Endothelial cell of umbilical vein (primary cell): ENCODE measurements around the gene IZUMO4. TPM values are rescaled to one million over a fixed set of nuclear protein-coding genes. Genes with fewer than 3 reads are reported as not detected.

Experiments
- BruUV-seq: library from RNA; stranded (reverse); fragments of 400-500 nt; replicated peaks from 2 replicates; lab custom pipeline; 2021; lab: Mats Ljungman, UMichigan
- CTCF ChIA-PET: fragments of 300-600, 350-600 bp; sonication (Branson Sonifier 250); formaldehyde crosslinking; loops from one replicate; lab custom pipeline; 2021; ENCODE audit warnings: antibody characterized with exemption, inconsistent platforms; lab: Charles Lee
- POLR2A ChIA-PET: fragments of 300-600, 350-600 bp; sonication (Branson Sonifier 250); formaldehyde crosslinking; loops from one replicate; lab custom pipeline; 2021; ENCODE audit warnings: antibody characterized with exemption, inconsistent platforms; lab: Charles Lee
- DNase-seq: peaks from one replicate; pipeline ENCODE4 v3.0.0-alpha.2; 2011; ENCODE audit warnings: low read depth, low spot score
- FAIRE-seq: peaks from 2 replicates; lab custom pipeline; 2011; peaks lifted over from hg19 to GRCh38; lab: Jason Lieb, UNC
- H2AFZ ChIP-seq: 2 replicates; pipeline ENCODE4 v1.6.0; 2012; ENCODE audit warnings: low read depth, low read length, control low read depth, inconsistent platforms
- H3K27ac ChIP-seq: 2 replicates; pipeline ENCODE4 v1.5.1; 2011; ENCODE audit warnings: low read depth, mild to moderate bottlenecking, control low read depth, low read length, moderate library complexity; ENCODE audit not compliant: insufficient read depth
- H3K27me3 ChIP-seq, 2 experiments: 2 replicates each; pipeline versions ENCODE4 v1.6.0 to v1.6.1; 2011; ENCODE audit warnings: low read length in 2 of 2, mixed read lengths in 1 of 2; ENCODE audit not compliant: control insufficient read depth in 2 of 2, insufficient read depth in 2 of 2
- H3K36me3 ChIP-seq, 2 experiments: 2 replicates in 1 of 2; 3 replicates in 1 of 2; pipeline ENCODE4 v1.5.1; 2011; ENCODE audit warnings: low read length in 2 of 2, mild to moderate bottlenecking in 1 of 2, moderate library complexity in 1 of 2; ENCODE audit not compliant: control insufficient read depth in 2 of 2, insufficient read depth in 2 of 2; ENCODE audit errors: extremely low read depth in 1 of 2
- H3K4me1 ChIP-seq: 3 replicates; pipeline ENCODE4 v1.5.1; 2011; ENCODE audit warnings: mild to moderate bottlenecking, low read length; ENCODE audit not compliant: control insufficient read depth, insufficient read depth; ENCODE audit errors: extremely low read depth
- H3K4me2 ChIP-seq: 2 replicates; pipeline ENCODE4 v1.6.1; 2011; ENCODE audit warnings: low read length, control low read depth, mixed read lengths; ENCODE audit not compliant: insufficient read depth
- H3K4me3 ChIP-seq, 3 experiments: fragments of 200-600 bp in 1 of 3; sonication (generic), shearing (Covaris generic) in 1 of 3; replicated peaks in 1 of 3; 2 replicates each; pipeline ENCODE4 v1.5.1; 2011 to 2016; ENCODE audit warnings: control low read depth in 3 of 3, low read length in 3 of 3, mild to moderate bottlenecking in 2 of 3, inconsistent platforms in 1 of 3, low read depth in 1 of 3, moderate library complexity in 1 of 3; ENCODE audit not compliant: insufficient read depth in 1 of 3
- H3K79me2 ChIP-seq: 2 replicates; pipeline ENCODE4 v1.6.0; 2012; ENCODE audit warnings: low read length, inconsistent platforms; ENCODE audit not compliant: control insufficient read depth, insufficient read depth
- H3K9ac ChIP-seq: replicated peaks from 2 replicates; pipeline ENCODE3; 2011; ENCODE audit warnings: low read length, control low read depth; ENCODE audit not compliant: insufficient read depth; ENCODE audit errors: extremely low read depth
- H3K9me1 ChIP-seq: replicated peaks from 3 replicates; pipeline ENCODE4 v1.6.0; 2011; ENCODE audit warnings: mild to moderate bottlenecking, low read length; ENCODE audit not compliant: control insufficient read depth, insufficient read depth; ENCODE audit errors: extremely low read depth
- H3K9me3 ChIP-seq: replicated peaks from 2 replicates; pipeline ENCODE4 v1.5.1; 2012; ENCODE audit warnings: low read length, inconsistent platforms; ENCODE audit not compliant: control insufficient read depth, insufficient read depth
- H4K20me1 ChIP-seq: replicated peaks from 2 replicates; pipeline ENCODE3; 2011; ENCODE audit warnings: mild to moderate bottlenecking, low read length; ENCODE audit not compliant: control insufficient read depth, insufficient read depth; ENCODE audit errors: extremely low read depth
- EZH2 ChIP-seq: IDR thresholded peaks from 2 replicates; pipeline ENCODE4 v1.6.1; 2012; ENCODE audit warnings: borderline replicate concordance, low read depth, mild to moderate bottlenecking, moderate library complexity, low read length, inconsistent platforms; ENCODE audit not compliant: severe bottlenecking
- FOS ChIP-seq: IDR thresholded peaks from 2 replicates; pipeline ENCODE4 v1.6.1; 2011; ENCODE audit warnings: mild to moderate bottlenecking, low read length, moderate library complexity, borderline replicate concordance; ENCODE audit not compliant: insufficient read depth
- GATA2 ChIP-seq: IDR thresholded peaks from 2 replicates; pipeline ENCODE4 v1.7.0; 2011; ENCODE audit warnings: low read depth, mild to moderate bottlenecking, moderate library complexity, mixed read lengths, low read length; ENCODE audit not compliant: insufficient read length, insufficient read depth
- JUN ChIP-seq: IDR thresholded peaks from 2 replicates; pipeline ENCODE4 v1.6.1; 2011; ENCODE audit warnings: borderline replicate concordance, low read depth; ENCODE audit not compliant: insufficient read length, insufficient read depth
- MAX ChIP-seq: IDR thresholded peaks from 2 replicates; pipeline ENCODE4 v1.6.1; 2011; ENCODE audit not compliant: insufficient read depth, insufficient read length
- MYC ChIP-seq: IDR thresholded peaks from one replicate; pipeline ENCODE4 v1.6.1; 2011; ENCODE audit warnings: mild to moderate bottlenecking, low read depth, low read length
- POLR2A ChIP-seq: IDR thresholded peaks from 2 replicates; pipeline ENCODE4 v1.6.1; 2012; ENCODE audit warnings: low read depth, mild to moderate bottlenecking, control low read depth, low read length
- POLR2AphosphoS5 ChIP-seq: IDR thresholded peaks from 2 replicates; pipeline ENCODE4 v1.6.1; 2012; ENCODE audit warnings: low read depth, mild to moderate bottlenecking, control low read depth, low read length, moderate library complexity; ENCODE audit not compliant: insufficient read depth
- dilution Hi-C: fragments of 300-500 bp; cut with MboI; formaldehyde crosslinking; loops from one replicate; pipeline ENCODE4 v1.15.0; 2019; ENCODE audit warnings: low sequenced_read_pairs; ENCODE audit not compliant: extremely low pct_ligation_motif_present
- intact Hi-C: fragments of 100-400 bp; cut with micrococcal nuclease; formaldehyde crosslinking; loops from one replicate; pipeline ENCODE4 v1.10.0; 2022
- polyA plus RNA-seq, 4 experiments: library from polyadenylated mRNA; depleted of rRNA in 3 of 4; stranded (reverse) in 3 of 4; unstranded in 1 of 4; fragments of >200 nt; gene quantifications; 2 replicates each; pipeline versions ENCODE4 v1.2.1 to v1.2.3, GENCODE V29; 2011 to 2012; ENCODE audit warnings: missing spikeins in 1 of 4
- total RNA-seq: library from RNA; stranded (reverse); gene quantifications from 2 replicates; pipeline ENCODE4 v1.2.3, GENCODE V29; 2021
- TF ChIP-seq, protein P1 (sequence below), 2 donors: IDR thresholded peaks; 1 replicate in 1 of 2; 2 replicates in 1 of 2; pipeline ENCODE4 v1.5.1; 2011; ENCODE audit warnings: low read length in 2 of 2, mild to moderate bottlenecking in 2 of 2, moderate library complexity in 2 of 2, control low read depth in 1 of 2, inconsistent platforms in 1 of 2, low read depth in 1 of 2; ENCODE audit not compliant: insufficient read depth in 1 of 2; ENCODE audit errors: extremely low read depth in 1 of 2

IZUMO4 gene
- total and polyA plus RNA-seq, 2 donors (not counting 3 experiments of a cell fraction or from before 2014, with no cell fraction given): 1.1 to 2.0 TPM

DNA sequence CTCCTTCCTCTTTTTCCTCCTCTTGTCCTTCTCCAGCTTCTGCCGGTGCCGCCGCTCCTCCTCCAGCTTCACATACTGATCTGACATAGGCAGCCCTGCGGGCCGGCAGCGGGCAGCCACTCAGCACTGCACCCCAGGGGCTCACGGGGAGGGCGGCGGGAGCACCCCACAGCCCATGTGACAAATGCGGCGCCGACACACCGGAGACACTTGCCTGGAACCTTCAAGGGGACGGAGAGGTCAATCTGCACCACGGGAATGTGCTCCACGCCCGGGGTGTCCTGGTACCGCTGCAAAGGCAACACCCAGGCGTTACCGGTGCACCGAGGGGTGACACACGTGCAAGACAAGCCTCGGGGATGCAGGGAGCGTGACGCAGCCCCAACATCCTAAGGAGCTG lies 18.6 kb downstream of the IZUMO4 start:
- Histone ChIP-seq H2AFZ (no peak overlapping the region), H3K9me1 (no peaks in the 10 kb centered on the region), H3K9ac (no peak overlapping the region), H3K9me3 (no peaks in the 10 kb centered on the region), H3K4me3 (no peak overlapping the region), H3K4me1 (no peaks in the 10 kb centered on the region), H3K36me3 (peaks cover 28 to 85% of the 10 kb centered on the region in 2 experiments), H3K4me2 (no peak overlapping the region), H4K20me1 (no peaks in the 10 kb centered on the region), H3K27me3 (no peaks in the 10 kb centered on the region), H3K27ac (no peak overlapping the region), H3K79me2 (no peaks in the 10 kb centered on the region)
- dilution Hi-C loops: no loop called here
- DNase-seq: no peak
- CTCF ChIA-PET: interaction anchor here (0.9 kb wide), 1 partner anchor 9 kb away, joined by 3 read pairs; no protein-coding TSS in a partner anchor
- FAIRE-seq: no peak
- intact Hi-C loops: no loop called here
- no peak for TF ChIP-seq MAX
- TF ChIP-seq POLR2A: no peak
- TF ChIP-seq GATA2: no peak
- POLR2A ChIA-PET: no interaction called here
- no TSS peak for BruUV-seq

DNA sequence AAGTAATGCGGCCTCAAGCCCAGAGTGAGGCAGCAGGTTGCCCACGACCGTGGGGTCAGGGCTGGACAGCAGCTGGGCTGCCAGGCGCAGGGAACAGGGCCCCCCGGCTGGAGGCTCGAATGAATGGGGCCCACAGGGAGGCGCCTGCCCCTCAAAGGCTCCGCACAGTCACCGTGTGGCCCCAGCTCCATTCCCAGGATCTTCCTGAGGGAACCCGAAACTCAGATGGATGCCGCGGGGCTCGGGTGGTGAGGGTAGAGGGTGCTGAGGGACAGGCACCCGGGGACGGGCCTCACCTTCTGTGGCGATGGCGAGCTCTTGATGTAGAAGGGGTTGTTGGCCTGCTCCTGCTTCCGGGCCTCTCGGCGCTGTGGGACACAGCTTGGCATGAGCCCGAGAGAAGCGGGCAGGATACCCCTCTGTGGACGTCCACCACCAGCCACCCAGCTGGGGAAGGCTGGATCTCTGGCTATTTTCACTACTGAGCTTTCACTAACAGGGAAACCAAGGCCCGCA lies 19.3 kb downstream of the IZUMO4 start:
- Histone ChIP-seq H3K4me3 (no peak overlapping the region), H3K27me3 (no peaks in the 10 kb centered on the region), H3K27ac (no peak overlapping the region), H3K9ac (no peak overlapping the region), H3K36me3 (peaks cover 23 to 86% of the 10 kb centered on the region in 2 experiments), H2AFZ (no peak overlapping the region), H3K4me2 (no peak overlapping the region), H3K4me1 (no peaks in the 10 kb centered on the region), H3K9me3 (no peaks in the 10 kb centered on the region), H4K20me1 (no peaks in the 10 kb centered on the region), H3K79me2 (no peaks in the 10 kb centered on the region), H3K9me1 (no peaks in the 10 kb centered on the region)
- POLR2A ChIA-PET: no interaction called here
- FAIRE-seq: no peak
- TF ChIP-seq, protein P1, sequence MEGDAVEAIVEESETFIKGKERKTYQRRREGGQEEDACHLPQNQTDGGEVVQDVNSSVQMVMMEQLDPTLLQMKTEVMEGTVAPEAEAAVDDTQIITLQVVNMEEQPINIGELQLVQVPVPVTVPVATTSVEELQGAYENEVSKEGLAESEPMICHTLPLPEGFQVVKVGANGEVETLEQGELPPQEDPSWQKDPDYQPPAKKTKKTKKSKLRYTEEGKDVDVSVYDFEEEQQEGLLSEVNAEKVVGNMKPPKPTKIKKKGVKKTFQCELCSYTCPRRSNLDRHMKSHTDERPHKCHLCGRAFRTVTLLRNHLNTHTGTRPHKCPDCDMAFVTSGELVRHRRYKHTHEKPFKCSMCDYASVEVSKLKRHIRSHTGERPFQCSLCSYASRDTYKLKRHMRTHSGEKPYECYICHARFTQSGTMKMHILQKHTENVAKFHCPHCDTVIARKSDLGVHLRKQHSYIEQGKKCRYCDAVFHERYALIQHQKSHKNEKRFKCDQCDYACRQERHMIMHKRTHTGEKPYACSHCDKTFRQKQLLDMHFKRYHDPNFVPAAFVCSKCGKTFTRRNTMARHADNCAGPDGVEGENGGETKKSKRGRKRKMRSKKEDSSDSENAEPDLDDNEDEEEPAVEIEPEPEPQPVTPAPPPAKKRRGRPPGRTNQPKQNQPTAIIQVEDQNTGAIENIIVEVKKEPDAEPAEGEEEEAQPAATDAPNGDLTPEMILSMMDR (IDR thresholded peaks at IDR 0.05; ENCODE audit: extremely low read depth in 1 of 2, insufficient read depth in 1 of 2, low read depth in 1 of 2, low read length in 2 of 2): no peak
- TF ChIP-seq FOS (no peak), POLR2AphosphoS5 (no peak), POLR2A (no peak), MYC (no peak), GATA2 (no peak), MAX (no peak), EZH2 (no peak), JUN (no peak)
- DNase-seq: no peak
- BruUV-seq: no TSS peak
- dilution Hi-C loops (no loop called here), intact Hi-C loops (no loop called here)
- CTCF ChIA-PET: interaction anchor here (0.9 kb wide), 1 partner anchor 8 kb away, joined by 3 read pairs; no protein-coding TSS in a partner anchor
